ENCODE measurements around the gene UCK2.
A peak's percentile ranks its signal among the peaks of the same experiment; 100 is the strongest.

Gene UCK2

DNA sequence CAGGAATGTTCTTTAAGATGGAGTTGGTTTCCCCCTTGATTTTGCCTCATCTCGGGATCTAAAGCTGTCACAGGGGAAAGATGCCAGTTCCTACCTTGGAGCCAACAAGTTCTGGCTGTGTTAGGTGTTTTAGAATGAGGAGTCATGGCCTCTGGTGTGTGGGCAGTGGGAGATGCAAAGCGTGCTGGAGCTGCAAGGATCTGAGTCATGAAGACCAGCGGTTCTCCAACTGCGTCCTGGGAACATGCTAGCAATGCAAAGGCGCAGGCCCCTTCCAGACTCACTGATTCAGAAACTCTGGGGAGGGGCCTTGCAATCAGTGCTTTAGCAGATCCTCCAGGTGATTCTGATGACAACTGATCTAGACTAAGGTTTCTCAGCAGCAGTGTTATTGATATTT lies 109.1 kb downstream of the UCK2 start:
- DNase-seq (ENCODE audit: low spot score) (no peak), FAIRE-seq (no peak)

DNA sequence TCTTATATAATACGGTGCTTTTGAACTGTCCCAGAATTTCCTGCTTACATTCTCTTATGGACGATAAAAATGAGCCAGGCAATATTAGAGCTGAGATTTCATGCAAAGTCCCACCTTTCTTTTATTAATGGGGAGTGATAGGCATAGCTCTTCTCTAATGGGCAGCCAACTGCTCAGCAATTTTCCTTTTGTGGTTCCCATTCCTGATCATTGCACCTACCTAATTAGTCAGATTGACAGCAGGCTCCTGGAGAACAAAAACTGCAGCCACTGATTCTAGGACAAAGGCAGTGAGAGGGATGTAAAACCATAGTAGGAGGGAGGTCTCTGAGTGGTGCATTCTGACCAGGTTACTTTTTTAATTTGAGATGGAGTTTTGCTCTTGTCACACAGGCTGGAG lies 110.4 kb downstream of the UCK2 start:
- FAIRE-seq, result no peak
- no peak for DNase-seq (ENCODE audit: low spot score)

DNA sequence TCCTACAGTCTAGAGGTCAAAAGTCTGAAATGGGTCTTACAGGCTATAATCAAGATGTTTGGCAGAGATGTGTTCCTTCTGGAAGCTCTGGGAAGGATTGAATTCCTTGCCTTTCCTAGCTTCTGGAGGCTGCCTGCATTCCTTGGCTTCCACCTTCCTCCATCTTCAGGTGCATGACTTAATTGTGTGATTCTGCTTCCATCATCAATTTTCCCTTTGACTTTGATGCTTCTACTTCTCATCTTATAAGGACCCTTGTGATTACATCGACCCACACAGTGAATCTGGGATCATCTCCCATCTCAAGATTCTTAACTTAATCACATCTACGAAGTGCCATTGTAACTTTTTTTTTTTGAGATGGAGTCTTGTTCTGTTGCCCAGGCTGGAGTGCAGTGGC lies 111.4 kb downstream of the UCK2 start:
- DNase-seq (ENCODE audit: low spot score) (no peak), FAIRE-seq (no peak)

DNA sequence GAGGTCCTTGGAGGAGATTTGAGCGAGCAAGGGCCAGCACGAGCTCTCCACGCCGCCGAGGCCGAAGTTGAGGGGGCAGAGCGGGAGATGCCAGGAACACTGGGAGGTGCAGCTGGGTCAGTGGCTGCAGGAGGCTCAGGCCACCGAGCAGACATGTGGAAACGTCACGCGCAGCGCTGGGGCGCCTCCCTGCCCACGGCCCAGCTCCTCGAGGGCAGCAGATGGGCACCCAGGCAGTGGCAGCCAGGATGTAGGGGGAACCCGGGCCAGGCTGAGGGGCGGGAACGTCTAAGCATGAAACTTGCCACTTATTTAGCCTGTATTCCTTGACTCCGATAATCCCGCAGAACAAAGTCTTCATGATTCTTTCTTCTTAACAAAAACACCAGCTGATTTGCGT lies 114.1 kb downstream of the UCK2 start:
- FAIRE-seq, result no peak
- DNase-seq (ENCODE audit: low spot score), result no peak

DNA sequence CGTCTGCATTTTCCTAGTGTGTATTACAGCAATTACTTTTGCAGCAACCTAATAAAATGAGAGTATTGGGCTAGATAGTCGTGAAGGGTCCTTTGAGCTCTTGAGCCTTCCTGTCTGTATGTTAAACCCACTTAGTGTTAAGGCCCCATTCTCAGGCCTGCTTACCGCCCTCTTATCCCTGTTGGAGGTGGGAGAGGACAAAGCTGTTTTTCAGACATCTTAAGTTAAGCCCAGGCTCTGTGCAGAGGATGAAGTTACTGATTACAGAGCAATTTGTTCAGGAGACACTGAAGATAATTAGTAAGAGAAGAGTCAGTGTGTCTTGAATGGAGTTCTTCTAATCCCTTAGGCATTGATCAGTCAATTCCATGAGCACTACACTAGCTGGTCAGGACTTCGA lies 114.6 kb downstream of the UCK2 start:
- no peak for FAIRE-seq
- no peak for DNase-seq (ENCODE audit: low spot score)

DNA sequence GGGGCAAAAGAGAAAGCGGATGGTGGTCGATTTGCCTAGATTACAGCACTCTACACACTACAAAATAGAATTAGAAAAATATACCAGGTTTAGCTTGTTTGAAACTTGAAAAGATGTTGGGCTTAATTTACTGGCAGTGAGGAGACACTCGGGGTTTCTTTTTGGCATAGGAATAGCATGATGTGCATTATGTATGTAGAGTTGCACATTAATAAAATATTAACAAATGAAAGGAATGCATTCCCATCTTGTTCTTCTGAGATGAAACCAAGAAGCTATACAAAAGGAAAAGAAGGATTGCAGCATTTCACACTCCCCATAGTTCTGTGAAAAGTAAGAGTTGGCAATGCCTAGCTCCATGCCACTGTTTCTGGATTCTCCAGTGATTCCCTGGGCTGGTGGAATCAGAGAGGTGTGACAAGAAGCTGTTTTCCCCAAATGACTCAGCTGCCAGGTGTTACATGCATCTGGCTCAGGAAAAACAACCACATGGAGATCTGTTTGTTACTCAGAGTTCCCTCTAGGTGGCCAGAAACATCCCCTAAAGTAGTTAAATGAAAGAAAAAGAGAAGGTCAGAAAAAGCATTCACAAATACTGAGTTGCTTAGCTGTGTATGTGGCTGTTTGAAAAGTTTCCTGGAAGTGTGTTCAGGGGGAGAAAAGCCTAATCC lies 115.6 kb downstream of the UCK2 start:
- FAIRE-seq, result no peak

DNA sequence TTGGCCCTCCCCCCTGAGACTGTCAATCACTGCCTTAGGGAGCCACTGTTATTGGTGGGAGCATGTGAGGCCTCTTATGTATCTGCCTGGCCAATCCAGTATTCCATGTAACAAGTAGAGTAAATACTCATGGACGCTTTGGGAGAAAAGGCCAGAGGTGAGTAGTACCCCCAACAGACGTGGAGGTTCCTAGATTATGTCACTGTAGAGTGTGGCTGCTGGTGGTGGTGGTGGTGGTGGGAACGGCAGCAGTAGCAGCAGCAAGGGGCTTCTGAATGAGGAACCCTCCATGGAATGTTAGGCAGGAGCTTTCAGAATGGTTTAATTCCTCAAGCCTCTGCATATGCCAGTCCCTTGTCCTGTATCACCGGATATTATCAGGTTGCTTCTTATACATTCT lies 118.5 kb downstream of the UCK2 start:
- FAIRE-seq (no peak), DNase-seq (ENCODE audit: low spot score) (no peak)

More for the DNA sequence above, 115.6 kb downstream of the UCK2 start:
- DNase-seq (ENCODE audit: low spot score), result peak; percentile 43

DNA sequence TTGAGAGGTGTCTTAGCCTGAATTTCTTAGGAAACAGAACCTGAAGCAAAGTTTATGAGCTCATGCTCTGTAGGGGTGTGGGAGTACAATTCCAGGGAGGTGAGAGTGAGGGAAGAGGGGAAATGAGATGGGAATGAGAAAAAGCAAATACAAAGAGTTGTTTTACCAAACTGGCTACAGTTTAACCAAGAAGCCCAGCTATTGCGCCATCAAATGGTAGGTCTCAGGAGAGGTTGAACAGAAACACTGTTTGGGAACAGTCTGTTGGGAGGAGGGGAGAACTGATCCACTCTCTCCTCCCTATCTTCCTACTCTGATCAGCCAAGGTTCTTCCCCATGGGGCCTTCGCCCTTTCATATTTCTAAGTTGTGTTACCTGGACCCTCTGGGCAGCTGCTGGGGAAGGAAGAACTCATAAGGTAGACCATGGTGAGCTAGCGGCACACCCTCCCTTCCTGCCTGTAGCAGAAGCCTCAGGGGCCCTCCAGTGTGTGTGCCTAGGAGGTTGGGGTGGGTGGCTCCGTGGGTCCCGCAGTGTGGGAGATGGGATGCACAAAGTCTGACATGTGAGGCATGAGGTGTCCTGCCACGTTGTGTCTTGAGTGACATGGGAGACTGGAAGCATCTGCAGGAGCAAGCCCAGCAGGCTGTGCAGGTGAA lies 120.5 kb downstream of the UCK2 start:
- no peak for FAIRE-seq
- DNase-seq (ENCODE audit: low spot score), result no peak

DNA sequence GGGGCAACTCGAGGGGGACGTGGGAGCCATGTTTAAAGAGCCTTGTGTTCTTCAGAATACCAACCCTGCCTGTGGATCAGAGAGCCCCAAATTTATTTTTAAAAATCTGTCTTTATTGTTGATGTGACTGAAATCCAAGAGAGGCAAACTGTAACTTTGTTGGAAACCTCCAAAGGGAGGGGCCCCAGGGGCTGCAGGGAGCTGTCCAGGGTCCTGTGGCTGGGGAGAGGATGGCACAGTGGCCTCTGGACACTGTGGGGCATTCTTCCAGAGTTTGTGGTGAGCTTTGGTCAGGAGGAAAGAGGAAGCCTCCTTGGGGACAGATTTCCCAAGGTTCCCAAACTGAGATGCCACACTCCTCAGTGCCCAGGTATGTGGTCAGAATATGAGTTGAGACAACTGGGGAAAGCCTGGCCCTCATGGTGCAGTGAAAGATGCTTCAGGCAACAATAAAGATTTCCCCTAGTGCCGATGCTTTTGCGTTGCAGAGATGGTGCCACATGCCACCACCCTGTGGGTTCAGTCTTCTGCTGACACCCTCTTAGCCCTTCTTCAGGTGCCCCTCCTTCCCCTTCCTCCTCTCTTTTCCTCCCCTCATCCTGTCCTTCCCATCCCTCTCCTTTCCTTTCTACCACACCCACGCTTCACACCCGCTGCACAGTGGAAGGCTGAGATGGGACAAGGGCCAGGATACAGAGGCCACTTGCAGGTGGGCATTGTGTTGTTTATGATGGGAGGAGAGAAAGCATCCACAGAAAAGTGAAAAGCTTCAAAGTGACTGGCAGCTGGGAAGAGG lies 122.1 kb downstream of the UCK2 start:
- peak; percentile 63 for DNase-seq (ENCODE audit: low spot score)
- FAIRE-seq, result no peak

DNA sequence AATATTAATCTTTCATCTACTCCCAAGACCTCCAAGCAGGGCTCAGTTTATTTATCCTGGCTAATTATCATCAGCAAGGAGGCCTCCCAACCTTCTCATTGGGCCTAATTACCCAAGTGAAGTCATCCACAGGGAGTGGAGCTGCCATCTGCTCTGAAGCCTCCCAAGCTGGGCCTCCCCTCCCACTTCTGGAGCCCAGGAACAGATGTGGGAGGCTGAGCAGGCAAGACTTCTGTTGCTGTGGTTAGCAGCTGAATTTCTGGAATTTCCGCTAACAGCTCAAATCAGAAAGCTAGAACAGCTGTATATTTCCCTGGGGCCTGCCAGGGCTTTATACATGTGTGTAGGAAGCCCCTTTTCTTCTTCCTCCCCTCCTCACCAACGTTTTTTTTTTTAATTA lies 127.5 kb downstream of the UCK2 start:
- DNase-seq (ENCODE audit: low spot score) (peak; percentile 35), FAIRE-seq (no peak)

DNA sequence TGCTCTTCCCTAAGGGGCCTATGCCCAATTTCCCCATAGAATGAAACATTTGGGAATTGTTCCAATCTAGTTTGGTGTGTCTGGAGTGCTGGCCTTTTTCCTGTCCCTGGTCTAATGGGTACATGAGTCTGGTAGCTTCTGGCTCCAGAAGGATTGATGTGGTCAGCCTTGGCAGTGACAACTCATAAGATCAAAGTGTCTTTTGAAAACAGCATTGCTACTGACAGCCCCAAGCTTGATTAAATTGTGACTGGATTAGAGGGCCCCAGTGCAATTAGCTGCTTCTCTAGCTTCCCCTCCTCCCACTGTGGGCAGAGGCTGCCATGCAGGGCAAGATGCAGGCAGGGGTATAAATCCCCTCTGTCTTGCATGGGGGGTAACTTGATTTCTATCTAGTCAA lies 130.9 kb downstream of the UCK2 start:
- FAIRE-seq (no peak), DNase-seq (ENCODE audit: low spot score) (no peak)

DNA sequence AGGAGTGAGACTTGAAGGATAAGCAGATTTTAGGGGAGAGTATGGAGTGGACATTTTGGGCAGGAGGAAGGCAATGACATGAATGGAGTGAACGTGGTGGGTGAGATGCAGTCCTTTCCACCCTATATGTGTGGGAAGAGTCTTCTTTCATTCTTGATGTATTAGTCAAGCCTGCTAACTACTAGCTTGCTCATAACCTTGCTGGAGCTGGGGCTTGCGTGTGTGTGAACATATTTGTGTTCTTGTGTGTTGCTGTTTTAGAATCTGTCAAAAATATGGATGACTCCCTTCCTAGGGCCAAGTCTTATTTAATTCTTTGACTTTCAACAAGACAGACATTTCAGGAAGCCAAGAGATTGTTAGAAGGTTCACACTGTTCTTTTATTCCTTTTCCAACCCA lies 132.7 kb downstream of the UCK2 start:
- FAIRE-seq (no peak), DNase-seq (ENCODE audit: low spot score) (no peak)

DNA sequence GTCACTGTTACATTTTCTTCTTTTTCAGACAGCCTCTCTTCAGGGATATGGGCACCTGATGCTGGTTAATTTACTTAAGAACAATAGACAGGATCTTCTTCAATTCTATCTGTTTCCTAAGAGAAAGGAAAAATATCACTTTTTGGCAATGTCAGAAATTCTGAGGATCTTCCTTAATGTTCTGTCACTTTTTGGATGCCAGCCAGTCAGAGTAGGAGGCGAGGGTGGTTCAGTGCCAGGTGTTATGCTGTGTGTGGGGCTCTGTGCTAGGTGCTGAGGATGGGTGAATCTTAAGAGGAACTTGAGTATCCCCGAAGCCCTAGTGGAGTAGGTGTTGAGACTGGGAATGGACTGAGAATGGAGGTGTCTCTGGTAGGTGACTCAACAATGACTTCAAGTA lies 133.5 kb downstream of the UCK2 start:
- DNase-seq (ENCODE audit: low spot score), result no peak
- FAIRE-seq, result no peak

All from urothelium cell line (cell line).